GM23338 (cell line): ENCODE data around the gene MYL5. TPM values are rescaled to one million over a fixed set of nuclear protein-coding genes. Genes with fewer than 3 reads are reported as not detected.

Experiments used
- ATAC-seq: fragments of 200-7000 bp; cut with Tn5 transposase; 3 replicates; pipeline ENCODE4 v1.9.1; 2020
- DNase-seq: peaks from one replicate; pipeline ENCODE4 v3.0.0-alpha.2; 2015; ENCODE audit warnings: low spot score
- H2AFZ ChIP-seq: fragments of 200-600 bp; sonication (generic); 2 replicates; pipeline ENCODE4 v1.8.0; 2016; ENCODE audit warnings: antibody characterized with exemption, mild to moderate bottlenecking, moderate library complexity
- H3F3A ChIP-seq: fragments of 200-600 bp; sonication (generic); replicated peaks from 2 replicates; pipeline ENCODE4 v1.8.0; 2017; ENCODE audit warnings: antibody characterized with exemption, mixed run types, low read depth
- H3K27ac ChIP-seq: fragments of 200-600 bp; sonication (generic); 2 replicates; pipeline ENCODE4 v1.6.1; 2016; ENCODE audit warnings: low read depth
- H3K27me3 ChIP-seq: fragments of 200-600 bp; sonication (generic); 2 replicates; pipeline ENCODE4 v1.8.0; 2016; ENCODE audit warnings: mild to moderate bottlenecking, mixed run types, moderate library complexity; ENCODE audit not compliant: insufficient read depth
- H3K36me3 ChIP-seq: fragments of 200-600 bp; sonication (generic); 2 replicates; pipeline ENCODE4 v1.8.0; 2016; ENCODE audit warnings: mild to moderate bottlenecking; ENCODE audit not compliant: insufficient read depth
- H3K4me1 ChIP-seq: fragments of 200-600 bp; sonication (generic); 2 replicates; pipeline ENCODE4 v1.8.0; 2016; ENCODE audit warnings: mild to moderate bottlenecking, moderate library complexity; ENCODE audit not compliant: insufficient read depth
- H3K4me2 ChIP-seq: fragments of 200-600 bp; sonication (generic); 2 replicates; pipeline ENCODE4 v1.7.1; 2017; ENCODE audit warnings: mixed run types
- H3K4me3 ChIP-seq: fragments of 200-600 bp; sonication (generic); 2 replicates; pipeline ENCODE4 v1.6.1; 2016; ENCODE audit warnings: mixed run types
- H3K79me2 ChIP-seq: fragments of 200-600 bp; sonication (generic); replicated peaks from 2 replicates; pipeline ENCODE4 v1.8.0; 2017; ENCODE audit warnings: mild to moderate bottlenecking; ENCODE audit not compliant: insufficient read depth
- H3K9me2 ChIP-seq: fragments of 200-600 bp; sonication (generic); 2 replicates; pipeline ENCODE4 v1.8.0; 2017; ENCODE audit not compliant: insufficient read depth
- H4K20me1 ChIP-seq: fragments of 200-600 bp; sonication (generic); replicated peaks from 2 replicates; pipeline ENCODE4 v1.8.0; 2017; ENCODE audit warnings: mild to moderate bottlenecking; ENCODE audit not compliant: insufficient read depth
- H3K27ac Mint-ChIP-seq: 2 replicates; pipeline ENCODE4 v1.8.0; 2020; ENCODE audit warnings: inconsistent platforms, mild to moderate bottlenecking, moderate library complexity, mixed read lengths
- H3K27me3 Mint-ChIP-seq: 3 replicates; pipeline ENCODE4 v1.8.0; 2022; ENCODE audit warnings: low read depth, mild to moderate bottlenecking, moderate library complexity, mixed read lengths, inconsistent platforms; ENCODE audit not compliant: insufficient read depth, poor library complexity
- H3K36me3 Mint-ChIP-seq: 3 replicates; pipeline ENCODE4 v1.8.0; 2021; ENCODE audit warnings: low read depth, mild to moderate bottlenecking, inconsistent platforms, moderate library complexity, mixed read lengths
- H3K4me1 Mint-ChIP-seq: 3 replicates; pipeline ENCODE4 v1.8.0; 2020; ENCODE audit warnings: mild to moderate bottlenecking, inconsistent platforms, mixed read lengths
- H3K4me3 Mint-ChIP-seq: 3 replicates; pipeline ENCODE4 v1.8.0; 2021; ENCODE audit warnings: moderate library complexity, mild to moderate bottlenecking, inconsistent platforms, mixed read lengths
- H3K9me3 Mint-ChIP-seq: 3 replicates; pipeline ENCODE4 v1.8.0; 2020; ENCODE audit warnings: moderate library complexity, mild to moderate bottlenecking, inconsistent platforms, mixed read lengths
- CREB1 ChIP-seq: fragments of 250-450 bp; sonication (Bioruptor Pico); IDR thresholded peaks from 2 replicates; pipeline ENCODE4 v1.5.0; 2020; ENCODE audit warnings: low read depth, mild to moderate bottlenecking, moderate library complexity
- EZH2 ChIP-seq: fragments of 200-600 bp; sonication (generic); IDR thresholded peaks from one replicate; pipeline ENCODE4 v1.8.0; 2017; ENCODE audit warnings: antibody characterized with exemption, mild to moderate bottlenecking, low read depth; ENCODE audit not compliant: unreplicated experiment
- EZH2phosphoT487 ChIP-seq: fragments of 200-600 bp; sonication (generic); IDR thresholded peaks from one replicate; pipeline ENCODE4 v1.8.1; 2018; ENCODE audit warnings: antibody characterized with exemption; ENCODE audit not compliant: unreplicated experiment
- JUNB ChIP-seq: IDR thresholded peaks from one replicate; pipeline ENCODE4 v1.6.1; 2016; ENCODE audit warnings: antibody characterized with exemption; ENCODE audit not compliant: unreplicated experiment
- NANOG ChIP-seq: IDR thresholded peaks from 2 replicates; pipeline ENCODE4 v1.6.1; 2016; ENCODE audit warnings: antibody characterized with exemption, borderline replicate concordance
- POLR2AphosphoS5 ChIP-seq: IDR thresholded peaks from 2 replicates; pipeline ENCODE4 v1.6.1; 2016; ENCODE audit warnings: antibody characterized with exemption, low read depth
- STAT1 ChIP-seq: IDR thresholded peaks from one replicate; pipeline ENCODE4 v1.6.1; 2016; ENCODE audit warnings: antibody characterized with exemption; ENCODE audit not compliant: unreplicated experiment
- ZNF114 ChIP-seq: fragments of 250-450 bp; sonication (Bioruptor Pico); IDR thresholded peaks from 2 replicates; pipeline ENCODE4 v1.5.0; 2020; ENCODE audit warnings: mild to moderate bottlenecking, moderate library complexity
- ZNF331 ChIP-seq: fragments of 250-450 bp; sonication (Bioruptor Pico); IDR thresholded peaks from 2 replicates; pipeline ENCODE4 v1.5.0; 2020; ENCODE audit warnings: low read depth, mild to moderate bottlenecking, moderate library complexity
- polyA plus RNA-seq: library from polyadenylated mRNA; unstranded; fragments of >200 nt; fragmentation: Nextera tagmentation; extraction: Ambion mirVana; gene quantifications from 2 replicates; pipeline ENCODE4 v1.2.1, GENCODE V29; 2016
- total RNA-seq: library from RNA; depleted of rRNA; stranded (reverse); fragments of >200 nt; shearing (Covaris generic); gene quantifications from 2 replicates; pipeline ENCODE4 v1.2.3, GENCODE V29; 2014
- TF ChIP-seq, protein P1 (sequence below): fragments of 250-450 bp; sonication (Bioruptor Pico); IDR thresholded peaks from 2 replicates; pipeline ENCODE4 v1.5.0; 2020; ENCODE audit warnings: mild to moderate bottlenecking, moderate library complexity
- TF ChIP-seq, protein P2 (sequence below): IDR thresholded peaks from 2 replicates; pipeline ENCODE4 v1.6.1; 2016; ENCODE audit warnings: antibody characterized with exemption
- TF ChIP-seq, protein P3 (sequence below): IDR thresholded peaks from one replicate; pipeline ENCODE4 v1.6.1; 2018; ENCODE audit warnings: antibody characterized with exemption; ENCODE audit not compliant: unreplicated experiment
- TF ChIP-seq, protein P4 (sequence below), 2 experiments: fragments of 200-600 bp in 1 of 2; sonication (generic) in 1 of 2; conservative IDR thresholded peaks; 2 replicates each; pipeline versions ENCODE4 v1.5.1 to v1.6.1; 2016 to 2017; ENCODE audit warnings: antibody characterized with exemption in 2 of 2, low read depth in 2 of 2, mild to moderate bottlenecking in 2 of 2, moderate library complexity in 1 of 2

Gene MYL5
- total and polyA plus RNA-seq, 2 experiments from 2014 or later, result 3.0 to 4.4 TPM

- H3K4me3 ChIP-seq, result no peak overlapping the region
- H4K20me1 ChIP-seq, result peaks cover 26% of the 10 kb centered on the region
- Mint-ChIP-seq H3K4me3 (no peak overlapping the region), H3K9me3 (no peaks in the 10 kb centered on the region; the same call in 2 of the 3 replicates), H3K4me1 (no peaks in the 10 kb centered on the region; the same call in 2 of the 3 replicates), H3K27me3 (peaks cover 13% of the 10 kb centered on the region), H3K27ac (peak overlapping the region; percentile 70; the same call in 1 of the 2 replicates), H3K36me3 (peaks cover 33% of the 10 kb centered on the region)
- H3K79me2 ChIP-seq, result peaks cover 72% of the 10 kb centered on the region
- H3K27ac ChIP-seq, result no peak overlapping the region
- no peaks in the 10 kb centered on the region for H3K27me3 ChIP-seq
- TF ChIP-seq JUNB, result no peak
- TF ChIP-seq EZH2phosphoT487, result no peak
- TF ChIP-seq ZNF331, result no peak
- no peak for TF ChIP-seq STAT1
- TF ChIP-seq, protein P1, sequence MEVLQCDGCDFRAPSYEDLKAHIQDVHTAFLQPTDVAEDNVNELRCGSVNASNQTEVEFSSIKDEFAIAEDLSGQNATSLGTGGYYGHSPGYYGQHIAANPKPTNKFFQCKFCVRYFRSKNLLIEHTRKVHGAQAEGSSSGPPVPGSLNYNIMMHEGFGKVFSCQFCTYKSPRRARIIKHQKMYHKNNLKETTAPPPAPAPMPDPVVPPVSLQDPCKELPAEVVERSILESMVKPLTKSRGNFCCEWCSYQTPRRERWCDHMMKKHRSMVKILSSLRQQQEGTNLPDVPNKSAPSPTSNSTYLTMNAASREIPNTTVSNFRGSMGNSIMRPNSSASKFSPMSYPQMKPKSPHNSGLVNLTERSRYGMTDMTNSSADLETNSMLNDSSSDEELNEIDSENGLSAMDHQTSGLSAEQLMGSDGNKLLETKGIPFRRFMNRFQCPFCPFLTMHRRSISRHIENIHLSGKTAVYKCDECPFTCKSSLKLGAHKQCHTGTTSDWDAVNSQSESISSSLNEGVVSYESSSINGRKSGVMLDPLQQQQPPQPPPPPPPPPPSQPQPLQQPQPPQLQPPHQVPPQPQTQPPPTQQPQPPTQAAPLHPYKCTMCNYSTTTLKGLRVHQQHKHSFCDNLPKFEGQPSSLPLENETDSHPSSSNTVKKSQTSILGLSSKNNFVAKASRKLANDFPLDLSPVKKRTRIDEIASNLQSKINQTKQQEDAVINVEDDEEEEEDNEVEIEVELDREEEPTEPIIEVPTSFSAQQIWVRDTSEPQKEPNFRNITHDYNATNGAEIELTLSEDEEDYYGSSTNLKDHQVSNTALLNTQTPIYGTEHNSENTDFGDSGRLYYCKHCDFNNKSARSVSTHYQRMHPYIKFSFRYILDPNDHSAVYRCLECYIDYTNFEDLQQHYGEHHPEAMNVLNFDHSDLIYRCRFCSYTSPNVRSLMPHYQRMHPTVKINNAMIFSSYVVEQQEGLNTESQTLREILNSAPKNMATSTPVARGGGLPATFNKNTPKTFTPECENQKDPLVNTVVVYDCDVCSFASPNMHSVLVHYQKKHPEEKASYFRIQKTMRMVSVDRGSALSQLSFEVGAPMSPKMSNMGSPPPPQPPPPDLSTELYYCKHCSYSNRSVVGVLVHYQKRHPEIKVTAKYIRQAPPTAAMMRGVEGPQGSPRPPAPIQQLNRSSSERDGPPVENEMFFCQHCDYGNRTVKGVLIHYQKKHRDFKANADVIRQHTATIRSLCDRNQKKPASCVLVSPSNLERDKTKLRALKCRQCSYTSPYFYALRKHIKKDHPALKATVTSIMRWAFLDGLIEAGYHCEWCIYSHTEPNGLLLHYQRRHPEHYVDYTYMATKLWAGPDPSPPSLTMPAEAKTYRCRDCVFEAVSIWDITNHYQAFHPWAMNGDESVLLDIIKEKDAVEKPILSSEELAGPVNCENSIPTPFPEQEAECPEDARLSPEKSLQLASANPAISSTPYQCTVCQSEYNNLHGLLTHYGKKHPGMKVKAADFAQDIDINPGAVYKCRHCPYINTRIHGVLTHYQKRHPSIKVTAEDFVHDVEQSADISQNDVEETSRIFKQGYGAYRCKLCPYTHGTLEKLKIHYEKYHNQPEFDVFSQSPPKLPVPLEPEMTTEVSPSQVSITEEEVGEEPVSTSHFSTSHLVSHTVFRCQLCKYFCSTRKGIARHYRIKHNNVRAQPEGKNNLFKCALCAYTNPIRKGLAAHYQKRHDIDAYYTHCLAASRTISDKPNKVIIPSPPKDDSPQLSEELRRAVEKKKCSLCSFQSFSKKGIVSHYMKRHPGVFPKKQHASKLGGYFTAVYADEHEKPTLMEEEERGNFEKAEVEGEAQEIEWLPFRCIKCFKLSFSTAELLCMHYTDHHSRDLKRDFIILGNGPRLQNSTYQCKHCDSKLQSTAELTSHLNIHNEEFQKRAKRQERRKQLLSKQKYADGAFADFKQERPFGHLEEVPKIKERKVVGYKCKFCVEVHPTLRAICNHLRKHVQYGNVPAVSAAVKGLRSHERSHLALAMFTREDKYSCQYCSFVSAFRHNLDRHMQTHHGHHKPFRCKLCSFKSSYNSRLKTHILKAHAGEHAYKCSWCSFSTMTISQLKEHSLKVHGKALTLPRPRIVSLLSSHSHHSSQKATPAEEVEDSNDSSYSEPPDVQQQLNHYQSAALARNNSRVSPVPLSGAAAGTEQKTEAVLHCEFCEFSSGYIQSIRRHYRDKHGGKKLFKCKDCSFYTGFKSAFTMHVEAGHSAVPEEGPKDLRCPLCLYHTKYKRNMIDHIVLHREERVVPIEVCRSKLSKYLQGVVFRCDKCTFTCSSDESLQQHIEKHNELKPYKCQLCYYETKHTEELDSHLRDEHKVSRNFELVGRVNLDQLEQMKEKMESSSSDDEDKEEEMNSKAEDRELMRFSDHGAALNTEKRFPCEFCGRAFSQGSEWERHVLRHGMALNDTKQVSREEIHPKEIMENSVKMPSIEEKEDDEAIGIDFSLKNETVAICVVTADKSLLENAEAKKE (CRISPR knock-in tag), result no peak
- no peak for TF ChIP-seq POLR2AphosphoS5
- no peak for TF ChIP-seq EZH2
- TF ChIP-seq, protein P2, sequence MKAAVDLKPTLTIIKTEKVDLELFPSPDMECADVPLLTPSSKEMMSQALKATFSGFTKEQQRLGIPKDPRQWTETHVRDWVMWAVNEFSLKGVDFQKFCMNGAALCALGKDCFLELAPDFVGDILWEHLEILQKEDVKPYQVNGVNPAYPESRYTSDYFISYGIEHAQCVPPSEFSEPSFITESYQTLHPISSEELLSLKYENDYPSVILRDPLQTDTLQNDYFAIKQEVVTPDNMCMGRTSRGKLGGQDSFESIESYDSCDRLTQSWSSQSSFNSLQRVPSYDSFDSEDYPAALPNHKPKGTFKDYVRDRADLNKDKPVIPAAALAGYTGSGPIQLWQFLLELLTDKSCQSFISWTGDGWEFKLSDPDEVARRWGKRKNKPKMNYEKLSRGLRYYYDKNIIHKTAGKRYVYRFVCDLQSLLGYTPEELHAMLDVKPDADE, result no peak
- TF ChIP-seq, protein P3, sequence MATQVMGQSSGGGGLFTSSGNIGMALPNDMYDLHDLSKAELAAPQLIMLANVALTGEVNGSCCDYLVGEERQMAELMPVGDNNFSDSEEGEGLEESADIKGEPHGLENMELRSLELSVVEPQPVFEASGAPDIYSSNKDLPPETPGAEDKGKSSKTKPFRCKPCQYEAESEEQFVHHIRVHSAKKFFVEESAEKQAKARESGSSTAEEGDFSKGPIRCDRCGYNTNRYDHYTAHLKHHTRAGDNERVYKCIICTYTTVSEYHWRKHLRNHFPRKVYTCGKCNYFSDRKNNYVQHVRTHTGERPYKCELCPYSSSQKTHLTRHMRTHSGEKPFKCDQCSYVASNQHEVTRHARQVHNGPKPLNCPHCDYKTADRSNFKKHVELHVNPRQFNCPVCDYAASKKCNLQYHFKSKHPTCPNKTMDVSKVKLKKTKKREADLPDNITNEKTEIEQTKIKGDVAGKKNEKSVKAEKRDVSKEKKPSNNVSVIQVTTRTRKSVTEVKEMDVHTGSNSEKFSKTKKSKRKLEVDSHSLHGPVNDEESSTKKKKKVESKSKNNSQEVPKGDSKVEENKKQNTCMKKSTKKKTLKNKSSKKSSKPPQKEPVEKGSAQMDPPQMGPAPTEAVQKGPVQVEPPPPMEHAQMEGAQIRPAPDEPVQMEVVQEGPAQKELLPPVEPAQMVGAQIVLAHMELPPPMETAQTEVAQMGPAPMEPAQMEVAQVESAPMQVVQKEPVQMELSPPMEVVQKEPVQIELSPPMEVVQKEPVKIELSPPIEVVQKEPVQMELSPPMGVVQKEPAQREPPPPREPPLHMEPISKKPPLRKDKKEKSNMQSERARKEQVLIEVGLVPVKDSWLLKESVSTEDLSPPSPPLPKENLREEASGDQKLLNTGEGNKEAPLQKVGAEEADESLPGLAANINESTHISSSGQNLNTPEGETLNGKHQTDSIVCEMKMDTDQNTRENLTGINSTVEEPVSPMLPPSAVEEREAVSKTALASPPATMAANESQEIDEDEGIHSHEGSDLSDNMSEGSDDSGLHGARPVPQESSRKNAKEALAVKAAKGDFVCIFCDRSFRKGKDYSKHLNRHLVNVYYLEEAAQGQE, result no peak
- TF ChIP-seq NANOG, result no peak
- TF ChIP-seq ZNF114 (CRISPR knock-in tag), result no peak
- no peak for TF ChIP-seq CREB1 (CRISPR knock-in tag)
- TF ChIP-seq, protein P4, sequence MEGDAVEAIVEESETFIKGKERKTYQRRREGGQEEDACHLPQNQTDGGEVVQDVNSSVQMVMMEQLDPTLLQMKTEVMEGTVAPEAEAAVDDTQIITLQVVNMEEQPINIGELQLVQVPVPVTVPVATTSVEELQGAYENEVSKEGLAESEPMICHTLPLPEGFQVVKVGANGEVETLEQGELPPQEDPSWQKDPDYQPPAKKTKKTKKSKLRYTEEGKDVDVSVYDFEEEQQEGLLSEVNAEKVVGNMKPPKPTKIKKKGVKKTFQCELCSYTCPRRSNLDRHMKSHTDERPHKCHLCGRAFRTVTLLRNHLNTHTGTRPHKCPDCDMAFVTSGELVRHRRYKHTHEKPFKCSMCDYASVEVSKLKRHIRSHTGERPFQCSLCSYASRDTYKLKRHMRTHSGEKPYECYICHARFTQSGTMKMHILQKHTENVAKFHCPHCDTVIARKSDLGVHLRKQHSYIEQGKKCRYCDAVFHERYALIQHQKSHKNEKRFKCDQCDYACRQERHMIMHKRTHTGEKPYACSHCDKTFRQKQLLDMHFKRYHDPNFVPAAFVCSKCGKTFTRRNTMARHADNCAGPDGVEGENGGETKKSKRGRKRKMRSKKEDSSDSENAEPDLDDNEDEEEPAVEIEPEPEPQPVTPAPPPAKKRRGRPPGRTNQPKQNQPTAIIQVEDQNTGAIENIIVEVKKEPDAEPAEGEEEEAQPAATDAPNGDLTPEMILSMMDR (conservative IDR thresholded peaks at IDR 0.05; ENCODE audit: low read depth in 2 of 2), result no peak
- ATAC-seq (no peak), DNase-seq (no peak)
- H3K4me2 ChIP-seq, result no peak overlapping the region
- no peaks in the 10 kb centered on the region for H3K9me2 ChIP-seq
- no peaks in the 10 kb centered on the region for H3K36me3 ChIP-seq
- H3K4me1 ChIP-seq, result no peaks in the 10 kb centered on the region
- H3F3A ChIP-seq, result no peaks in the 10 kb centered on the region
- no peak overlapping the region for H2AFZ ChIP-seq
Observed at GRCh38 chr4:721261-722168, 47.2 kb downstream of the MYL5 start.
